Measurements from ENCODE around the gene STIM1.

STIM1 gene

GRCh38 chr11:4066910-4067309 is 211.4 kb downstream of the STIM1 start:
- no peaks in the 10 kb centered on the region for H3K4me1 ChIP-seq (ENCODE audit: control insufficient read depth, low read length)
- H3K9me3 ChIP-seq (ENCODE audit: control insufficient read depth, insufficient read depth, low read length) = no peaks in the 10 kb centered on the region
- H3K9me2 ChIP-seq (replicated peaks; ENCODE audit: control insufficient read depth, low read length) = no peaks in the 10 kb centered on the region
- H3K36me3 ChIP-seq (ENCODE audit: control insufficient read depth, low read length) = no peaks in the 10 kb centered on the region
- H3K27me3 ChIP-seq (ENCODE audit: control insufficient read depth, low read length) = no peaks in the 10 kb centered on the region
- no peaks in the 10 kb centered on the region for H3F3A ChIP-seq (ENCODE audit: control insufficient read depth, insufficient read depth)
- H3K4me2 ChIP-seq (ENCODE audit: low read length) = no peak overlapping the region
- no peak overlapping the region for H3K4me3 ChIP-seq (ENCODE audit: low read length)
- TF ChIP-seq EZH2phosphoT487 (IDR thresholded peaks at IDR 0.05; ENCODE audit: borderline replicate concordance, low read length) = no peak
- TF ChIP-seq, protein P1, sequence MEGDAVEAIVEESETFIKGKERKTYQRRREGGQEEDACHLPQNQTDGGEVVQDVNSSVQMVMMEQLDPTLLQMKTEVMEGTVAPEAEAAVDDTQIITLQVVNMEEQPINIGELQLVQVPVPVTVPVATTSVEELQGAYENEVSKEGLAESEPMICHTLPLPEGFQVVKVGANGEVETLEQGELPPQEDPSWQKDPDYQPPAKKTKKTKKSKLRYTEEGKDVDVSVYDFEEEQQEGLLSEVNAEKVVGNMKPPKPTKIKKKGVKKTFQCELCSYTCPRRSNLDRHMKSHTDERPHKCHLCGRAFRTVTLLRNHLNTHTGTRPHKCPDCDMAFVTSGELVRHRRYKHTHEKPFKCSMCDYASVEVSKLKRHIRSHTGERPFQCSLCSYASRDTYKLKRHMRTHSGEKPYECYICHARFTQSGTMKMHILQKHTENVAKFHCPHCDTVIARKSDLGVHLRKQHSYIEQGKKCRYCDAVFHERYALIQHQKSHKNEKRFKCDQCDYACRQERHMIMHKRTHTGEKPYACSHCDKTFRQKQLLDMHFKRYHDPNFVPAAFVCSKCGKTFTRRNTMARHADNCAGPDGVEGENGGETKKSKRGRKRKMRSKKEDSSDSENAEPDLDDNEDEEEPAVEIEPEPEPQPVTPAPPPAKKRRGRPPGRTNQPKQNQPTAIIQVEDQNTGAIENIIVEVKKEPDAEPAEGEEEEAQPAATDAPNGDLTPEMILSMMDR (IDR thresholded peaks at IDR 0.05; ENCODE audit: low read depth, low read length, poor library complexity, severe bottlenecking) = no peak
- H3K27ac ChIP-seq (ENCODE audit: low read depth, low read length) = no peak overlapping the region
- no peaks in the 10 kb centered on the region for H3K79me2 ChIP-seq (ENCODE audit: control insufficient read depth, low read length)
- no peaks in the 10 kb centered on the region for H4K20me1 ChIP-seq (ENCODE audit: control insufficient read depth, insufficient read depth, low read depth, low read length)

- no peaks in the 10 kb centered on the region for H3K36me3 ChIP-seq (ENCODE audit: control insufficient read depth, low read length)
- H3K9me2 ChIP-seq (replicated peaks; ENCODE audit: control insufficient read depth, low read length) = no peaks in the 10 kb centered on the region
- H3K4me1 ChIP-seq (ENCODE audit: control insufficient read depth, low read length) = 0 out of 2 replicates have a peak, but pooled peaks cover 3% of the 10 kb centered on the region
- H3K27ac ChIP-seq (ENCODE audit: low read depth, low read length) = no peak overlapping the region
- H3K79me2 ChIP-seq (ENCODE audit: control insufficient read depth, low read length) = no peaks in the 10 kb centered on the region
- no peaks in the 10 kb centered on the region for H3F3A ChIP-seq (ENCODE audit: control insufficient read depth, insufficient read depth)
- H4K20me1 ChIP-seq (ENCODE audit: control insufficient read depth, insufficient read depth, low read depth, low read length) = no peaks in the 10 kb centered on the region
- TF ChIP-seq, protein P1 (IDR thresholded peaks at IDR 0.05; ENCODE audit: low read depth, low read length, poor library complexity, severe bottlenecking) = no peak
- TF ChIP-seq EZH2phosphoT487 (IDR thresholded peaks at IDR 0.05; ENCODE audit: borderline replicate concordance, low read length) = no peak
- no peak overlapping the region for H3K4me2 ChIP-seq (ENCODE audit: low read length)
- H3K9me3 ChIP-seq (ENCODE audit: control insufficient read depth, insufficient read depth, low read length) = no peaks in the 10 kb centered on the region
- H3K4me3 ChIP-seq (ENCODE audit: low read length) = no peak overlapping the region
- no peaks in the 10 kb centered on the region for H3K27me3 ChIP-seq (ENCODE audit: control insufficient read depth, low read length)
Measured at GRCh38 chr11:4068962-4069361, 213.5 kb downstream of the STIM1 start.

- no peaks in the 10 kb centered on the region; the same call in 1 of the 2 replicates for H3F3A ChIP-seq (ENCODE audit: control insufficient read depth, insufficient read depth)
- H3K9me3 ChIP-seq (ENCODE audit: control insufficient read depth, insufficient read depth, low read length) = no peaks in the 10 kb centered on the region
- 0 out of 2 replicates have a peak, but pooled peaks cover 3% of the 10 kb centered on the region for H3K4me1 ChIP-seq (ENCODE audit: control insufficient read depth, low read length)
- H3K4me2 ChIP-seq (ENCODE audit: low read length) = no peak overlapping the region
- no peaks in the 10 kb centered on the region for H4K20me1 ChIP-seq (ENCODE audit: control insufficient read depth, insufficient read depth, low read depth, low read length)
- H3K27me3 ChIP-seq (ENCODE audit: control insufficient read depth, low read length) = no peaks in the 10 kb centered on the region
- no peaks in the 10 kb centered on the region for H3K79me2 ChIP-seq (ENCODE audit: control insufficient read depth, low read length)
- no peak overlapping the region for H3K4me3 ChIP-seq (ENCODE audit: low read length)
- H3K27ac ChIP-seq (ENCODE audit: low read depth, low read length) = no peak overlapping the region
- TF ChIP-seq EZH2phosphoT487 (IDR thresholded peaks at IDR 0.05; ENCODE audit: borderline replicate concordance, low read length) = no peak
- TF ChIP-seq, protein P1 (IDR thresholded peaks at IDR 0.05; ENCODE audit: low read depth, low read length, poor library complexity, severe bottlenecking) = no peak
- H3K9me2 ChIP-seq (replicated peaks; ENCODE audit: control insufficient read depth, low read length) = no peaks in the 10 kb centered on the region
- H3K36me3 ChIP-seq (ENCODE audit: control insufficient read depth, low read length) = no peaks in the 10 kb centered on the region
Measured at GRCh38 chr11:4071325-4071724, 215.9 kb downstream of the STIM1 start.
